Glomerular endothelial cell (primary cell): ENCODE measurements around the gene PCDHA2. TPM values are rescaled to one million over a fixed set of nuclear protein-coding genes. Genes with fewer than 3 reads are reported as not detected.

Source experiments
- total RNA-seq: library from RNA; depleted of rRNA; stranded (reverse); fragments of >200 nt; gene quantifications from 2 replicates; pipeline ENCODE4 v1.2.3, GENCODE V29; 2015

Gene PCDHA2
- total RNA-seq, 1 donor from 2014 or later, result not detected

Other genes starting within 250 kb of the PCDHA2 start
- 1.3 and 3.0 TPM in 2 replicates for gene EIF4EBP3, start 247.2 kb upstream of the PCDHA2 start, total RNA-seq
- gene SRA1, start 237.4 kb upstream of the PCDHA2 start, total RNA-seq, result 24.3 and 38.4 TPM in 2 replicates
- gene APBB3, start 230.3 kb upstream of the PCDHA2 start, total RNA-seq, result 10.4 and 16.5 TPM in 2 replicates
- gene SLC35A4, start 230.0 kb upstream of the PCDHA2 start, total RNA-seq, result 42.1 and 47.1 TPM in 2 replicates
- gene CD14, start 161.7 kb upstream of the PCDHA2 start, total RNA-seq, result 0.23 TPM in 1 of 2 replicates, not detected in the other
- 31.9 and 49.7 TPM in 2 replicates for gene TMCO6, start 155.4 kb upstream of the PCDHA2 start, total RNA-seq
- gene NDUFA2, start 147.2 kb upstream of the PCDHA2 start, total RNA-seq, result 44.9 and 58.9 TPM in 2 replicates
- gene IK, start 147.0 kb upstream of the PCDHA2 start, total RNA-seq, result 76.4 and 90.9 TPM in 2 replicates
- gene WDR55, start 129.9 kb upstream of the PCDHA2 start, total RNA-seq, result 20.5 and 21.3 TPM in 2 replicates
- gene DND1, start 121.3 kb upstream of the PCDHA2 start, total RNA-seq, result 0.29 and 1.1 TPM in 2 replicates
- gene HARS1, start 103.5 kb upstream of the PCDHA2 start, total RNA-seq, result 76.7 and 101 TPM in 2 replicates
- gene HARS2, start 103.4 kb upstream of the PCDHA2 start, total RNA-seq, result 28.4 and 32.1 TPM in 2 replicates
- gene ZMAT2, start 94.4 kb upstream of the PCDHA2 start, total RNA-seq, result 21.1 and 24.3 TPM in 2 replicates
- gene PCDHA1, start 8.7 kb upstream of the PCDHA2 start, total RNA-seq, result 0.06 TPM in 1 of 2 replicates, not detected in the other
- 0.05 and 0.35 TPM in 2 replicates for gene PCDHA3, start 6.2 kb downstream of the PCDHA2 start, total RNA-seq
- 0.29 TPM in 1 of 2 replicates, not detected in the other for gene PCDHA4, start 12.2 kb downstream of the PCDHA2 start, total RNA-seq
- gene PCDHA5, start 26.8 kb downstream of the PCDHA2 start, total RNA-seq, result 0.18 TPM in 1 of 2 replicates, not detected in the other
- 0.23 and 0.58 TPM in 2 replicates for gene PCDHA6, start 33.1 kb downstream of the PCDHA2 start, total RNA-seq
- 0.05 and 0.64 TPM in 2 replicates for gene PCDHA7, start 39.4 kb downstream of the PCDHA2 start, total RNA-seq
- gene PCDHA8, start 46.3 kb downstream of the PCDHA2 start, total RNA-seq, result 0.18 TPM in 1 of 2 replicates, not detected in the other
- gene PCDHA9, start 53.5 kb downstream of the PCDHA2 start, total RNA-seq, result 0.06 and 0.19 TPM in 2 replicates
- under 0.01 and 0.47 TPM in 2 replicates for gene PCDHA10, start 61.0 kb downstream of the PCDHA2 start, total RNA-seq
- 0.23 TPM in 1 of 2 replicates, not detected in the other for gene PCDHA11, start 74.1 kb downstream of the PCDHA2 start, total RNA-seq
- not detected in 2 replicates for gene PCDHA12, start 80.5 kb downstream of the PCDHA2 start, total RNA-seq
- 0.10 and 0.12 TPM in 2 replicates for gene PCDHA13, start 87.3 kb downstream of the PCDHA2 start, total RNA-seq
- 0.06 TPM in 1 of 2 replicates, not detected in the other for gene PCDHAC1, start 131.4 kb downstream of the PCDHA2 start, total RNA-seq
- gene PCDHAC2, start 171.6 kb downstream of the PCDHA2 start, total RNA-seq, result not detected in 2 replicates